Neural crest cell (in vitro differentiated cells): ENCODE measurements around the gene DNMT3B. TPM values are rescaled to one million over a fixed set of nuclear protein-coding genes. Genes with fewer than 3 reads are reported as not detected.

Experiments
- DNase-seq: peaks from one replicate; pipeline ENCODE4 v3.0.0; 2021; ENCODE audit warnings: low read depth, mixed read lengths, low spot score
- H3K27ac Mint-ChIP-seq: one replicate; pipeline ENCODE4 v1.8.0; 2021; ENCODE audit warnings: mild to moderate bottlenecking, mixed read lengths; ENCODE audit not compliant: unreplicated experiment
- H3K27me3 Mint-ChIP-seq: 2 replicates; pipeline ENCODE4 v1.8.0; 2021; ENCODE audit warnings: low read depth, mild to moderate bottlenecking, mixed read lengths
- H3K36me3 Mint-ChIP-seq: 2 replicates; pipeline ENCODE4 v1.8.0; 2021; ENCODE audit warnings: low read depth, mild to moderate bottlenecking, mixed read lengths
- H3K4me1 Mint-ChIP-seq: 2 replicates; pipeline ENCODE4 v1.8.0; 2021; ENCODE audit warnings: mixed read lengths
- H3K4me3 Mint-ChIP-seq: one replicate; pipeline ENCODE4 v1.8.0; 2021; ENCODE audit warnings: mild to moderate bottlenecking, mixed read lengths
- H3K9me3 Mint-ChIP-seq: 2 replicates; pipeline ENCODE4 v1.8.0; 2021; ENCODE audit warnings: mixed read lengths
- CTCF ChIP-seq: fragments of 200-600 bp; sonication (generic); conservative IDR thresholded peaks from 2 replicates; pipeline ENCODE4 v1.5.0; 2021; ENCODE audit warnings: antibody characterized with exemption, mild to moderate bottlenecking
- total RNA-seq: library from RNA; stranded (reverse); gene quantifications from 2 replicates; pipeline ENCODE4 v1.2.1, GENCODE V29; 2021

Gene DNMT3B
- total RNA-seq, 1 donor from 2014 or later = 57.3 TPM

- Mint-ChIP-seq H3K9me3 (no peaks in the 10 kb centered on the region), H3K4me1 (no peaks in the 10 kb centered on the region), H3K36me3 (peaks cover 23% of the 10 kb centered on the region), H3K27me3 (no peaks in the 10 kb centered on the region), H3K4me3 (no peak overlapping the region), H3K27ac (no peak overlapping the region)
- no peak for TF ChIP-seq CTCF
- DNase-seq = no peak
These were observed 79.4 kb downstream of the DNMT3B start for GRCh38 chr20:32841632-32842031.

GRCh38 chr20:32842688-32843524, 80.7 kb downstream of the DNMT3B start:
- Mint-ChIP-seq H3K4me3 (no peak overlapping the region), H3K4me1 (no peaks in the 10 kb centered on the region), H3K36me3 (peaks cover 32% of the 10 kb centered on the region), H3K27ac (no peak overlapping the region), H3K9me3 (no peaks in the 10 kb centered on the region), H3K27me3 (no peaks in the 10 kb centered on the region)
- no peak for TF ChIP-seq CTCF
- no peak for DNase-seq

- TF ChIP-seq CTCF = no peak
- Mint-ChIP-seq H3K4me3 (no peak overlapping the region), H3K36me3 (peaks cover 25% of the 10 kb centered on the region), H3K4me1 (no peaks in the 10 kb centered on the region), H3K9me3 (no peaks in the 10 kb centered on the region), H3K27ac (no peak overlapping the region), H3K27me3 (no peaks in the 10 kb centered on the region)
- DNase-seq = no peak
These were observed 83.6 kb downstream of the DNMT3B start for GRCh38 chr20:32845786-32846185.

GRCh38 chr20:32846852-32847251, 84.7 kb downstream of the DNMT3B start:
- Mint-ChIP-seq H3K27me3 (no peaks in the 10 kb centered on the region), H3K9me3 (no peaks in the 10 kb centered on the region), H3K4me1 (no peaks in the 10 kb centered on the region), H3K4me3 (no peak overlapping the region), H3K36me3 (peaks cover 22% of the 10 kb centered on the region), H3K27ac (no peak overlapping the region)
- TF ChIP-seq CTCF = no peak
- DNase-seq = no peak

GRCh38 chr20:32847964-32848363, 85.8 kb downstream of the DNMT3B start:
- no peak for DNase-seq
- Mint-ChIP-seq H3K36me3 (peaks cover 20% of the 10 kb centered on the region), H3K4me1 (no peaks in the 10 kb centered on the region), H3K4me3 (no peak overlapping the region), H3K27ac (no peak overlapping the region), H3K27me3 (no peaks in the 10 kb centered on the region), H3K9me3 (no peaks in the 10 kb centered on the region)
- no peak for TF ChIP-seq CTCF
